Adrenal gland (tissue), 5 donors: ENCODE measurements around the gene SREBF2.

Experiments
- POLR2A ChIP-seq, 2 donors: fragments of 450-650 bp; IDR thresholded peaks; one replicate each; pipeline ENCODE4 v1.6.1; 2017; ENCODE audit warnings: antibody characterized with exemption in 2 of 2, mild to moderate bottlenecking in 2 of 2, moderate library complexity in 1 of 2
- TF ChIP-seq, protein P1 (sequence below), 6 experiments: fragments of 450-650 bp in 4 of 6; fragments of 200-600 bp in 2 of 6; sonication (generic) in 1 of 6; IDR thresholded peaks; 1 replicate in 5 of 6; 2 replicates in 1 of 6; pipeline versions ENCODE4 v1.5.1 to v1.8.0; 2016 to 2021; ENCODE audit warnings: antibody characterized with exemption in 6 of 6, mild to moderate bottlenecking in 2 of 6, moderate library complexity in 1 of 6
- donor health status: DM: no; HTN: no; CAD: no.

DNA sequence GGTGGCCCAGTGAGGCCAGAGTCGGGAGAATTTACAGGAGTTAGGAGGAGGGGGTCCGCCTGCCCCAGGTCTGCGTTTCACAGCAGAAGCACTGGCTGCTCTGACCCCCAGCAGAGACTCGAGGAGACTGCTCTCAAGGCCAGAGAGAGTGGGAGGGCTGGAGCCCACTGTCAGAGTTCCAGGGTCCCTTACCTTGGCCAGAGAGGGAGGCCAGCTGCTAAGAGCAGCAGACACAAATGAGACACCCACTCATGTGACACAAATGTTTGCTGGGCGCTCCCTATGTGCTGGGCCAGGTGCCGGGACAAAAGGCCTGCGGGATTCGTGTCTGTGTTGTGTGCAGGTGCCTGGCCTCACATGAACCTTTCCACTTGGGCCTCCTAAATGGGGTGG, 96.5 kb downstream of the SREBF2 start:
- TF ChIP-seq, protein P1, sequence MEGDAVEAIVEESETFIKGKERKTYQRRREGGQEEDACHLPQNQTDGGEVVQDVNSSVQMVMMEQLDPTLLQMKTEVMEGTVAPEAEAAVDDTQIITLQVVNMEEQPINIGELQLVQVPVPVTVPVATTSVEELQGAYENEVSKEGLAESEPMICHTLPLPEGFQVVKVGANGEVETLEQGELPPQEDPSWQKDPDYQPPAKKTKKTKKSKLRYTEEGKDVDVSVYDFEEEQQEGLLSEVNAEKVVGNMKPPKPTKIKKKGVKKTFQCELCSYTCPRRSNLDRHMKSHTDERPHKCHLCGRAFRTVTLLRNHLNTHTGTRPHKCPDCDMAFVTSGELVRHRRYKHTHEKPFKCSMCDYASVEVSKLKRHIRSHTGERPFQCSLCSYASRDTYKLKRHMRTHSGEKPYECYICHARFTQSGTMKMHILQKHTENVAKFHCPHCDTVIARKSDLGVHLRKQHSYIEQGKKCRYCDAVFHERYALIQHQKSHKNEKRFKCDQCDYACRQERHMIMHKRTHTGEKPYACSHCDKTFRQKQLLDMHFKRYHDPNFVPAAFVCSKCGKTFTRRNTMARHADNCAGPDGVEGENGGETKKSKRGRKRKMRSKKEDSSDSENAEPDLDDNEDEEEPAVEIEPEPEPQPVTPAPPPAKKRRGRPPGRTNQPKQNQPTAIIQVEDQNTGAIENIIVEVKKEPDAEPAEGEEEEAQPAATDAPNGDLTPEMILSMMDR (IDR thresholded peaks at IDR 0.05) = no peak
- no peak for TF ChIP-seq POLR2A (IDR thresholded peaks at IDR 0.05)
